Activated CD8-positive, alpha-beta memory T cell treated with anti-CD3 and anti-CD28 coated beads, Interleukin-2, amount 10 ng/mL, durations not matched to agents 7 days and 5 days (primary cell): ENCODE results near the gene ACOT8. TPM values are rescaled to one million over a fixed set of nuclear protein-coding genes. Genes with fewer than 3 reads are reported as not detected.

Experiments
- ATAC-seq: fragments of 150-1000 bp; cut with Tn5 transposase; one replicate; pipeline ENCODE4 v1.10.0; 2021; ENCODE audit warnings: moderate library complexity
- CTCF ChIA-PET: fragments of 350-600 bp; sonication (Branson Sonifier 250); formaldehyde crosslinking; loops from one replicate; lab custom pipeline; 2021; ENCODE audit warnings: antibody characterized with exemption; lab: Charles Lee
- DNase-seq: peaks from one replicate; pipeline ENCODE4 v3.0.0-alpha.2; 2020
- H3K27ac Mint-ChIP-seq: one replicate; pipeline ENCODE4 v1.8.0; 2021; ENCODE audit warnings: mild to moderate bottlenecking, mixed read lengths
- H3K27me3 Mint-ChIP-seq: one replicate; pipeline ENCODE4 v1.8.0; 2021; ENCODE audit warnings: mixed read lengths
- H3K36me3 Mint-ChIP-seq: one replicate; pipeline ENCODE4 v1.8.0; 2021; ENCODE audit warnings: mild to moderate bottlenecking, mixed read lengths
- H3K4me1 Mint-ChIP-seq: one replicate; pipeline ENCODE4 v1.8.0; 2021; ENCODE audit warnings: mixed read lengths
- H3K4me3 Mint-ChIP-seq: one replicate; pipeline ENCODE4 v1.8.0; 2021; ENCODE audit warnings: mild to moderate bottlenecking, moderate library complexity, mixed read lengths
- H3K9me3 Mint-ChIP-seq: one replicate; pipeline ENCODE4 v1.8.0; 2022; ENCODE audit warnings: low read depth, mixed read lengths
- total RNA-seq, 2 experiments: library from RNA; stranded (reverse); gene quantifications; one replicate each; pipeline ENCODE4 v1.2.3, GENCODE V29; 2021

Gene ACOT8
- total RNA-seq, 2 experiments from 2014 or later: 36.1 TPM

GRCh38 chr20:45859916-45860315, 2.7 kb upstream of the ACOT8 start:
- Mint-ChIP-seq H3K4me1 (peaks cover 42% of the 10 kb centered on the region), H3K27ac (no peak overlapping the region), H3K9me3 (no peaks in the 10 kb centered on the region), H3K36me3 (peaks cover 8% of the 10 kb centered on the region), H3K27me3 (no peaks in the 10 kb centered on the region), H3K4me3 (no peak overlapping the region)
- no peak for ATAC-seq
- DNase-seq: no peak
- CTCF ChIA-PET: no interaction called here

DNA sequence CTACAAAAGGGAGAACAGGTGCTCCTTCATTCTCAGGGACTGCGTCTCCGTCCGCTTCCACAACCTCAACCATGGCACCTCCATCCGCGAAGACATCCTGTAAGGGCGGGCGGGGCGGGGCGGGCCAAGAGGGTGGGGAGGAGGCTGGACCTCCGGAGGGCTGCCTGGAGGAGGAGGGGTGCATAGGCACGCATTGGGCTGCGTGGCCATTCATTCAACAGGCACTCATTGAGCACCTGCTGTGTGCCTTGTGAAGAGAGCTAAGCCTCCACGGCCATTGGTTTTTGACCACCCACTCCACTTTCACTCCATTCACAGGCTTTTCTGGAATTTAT, 657 bp upstream of the ACOT8 start:
- CTCF ChIA-PET: interaction anchor here (1.1 to 1.7 kb wide), 4 partner anchors 15 to 58 kb away, joined by 3 to 8 read pairs (median 3); partner anchors contain the start of gene UBE2C
- Mint-ChIP-seq H3K9me3 (no peaks in the 10 kb centered on the region), H3K27me3 (no peaks in the 10 kb centered on the region), H3K4me3 (peak overlapping the region; percentile 96), H3K36me3 (peaks cover 13% of the 10 kb centered on the region), H3K4me1 (peaks cover 45% of the 10 kb centered on the region), H3K27ac (peak overlapping the region; percentile 99)
- DNase-seq: peak; percentile 74
- peak; percentile 42 for ATAC-seq

DNA sequence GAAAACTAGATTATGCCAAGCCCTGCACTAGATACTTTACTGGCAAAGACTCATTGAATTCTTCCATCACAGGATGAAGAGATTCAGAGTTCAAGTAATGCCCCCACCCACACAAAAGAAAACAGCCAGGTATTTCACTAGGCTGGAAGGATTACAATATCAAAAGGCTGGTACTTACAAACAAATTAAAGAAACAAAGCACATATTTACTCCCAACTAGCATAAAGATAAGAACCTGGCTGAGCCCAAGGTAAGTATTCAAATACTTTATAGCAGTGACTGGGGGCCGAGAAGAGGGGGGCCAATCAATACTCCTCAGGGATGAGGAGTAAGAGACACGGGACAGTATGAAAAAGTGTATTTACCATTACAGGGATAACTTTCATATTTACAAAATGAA, 3.7 kb downstream of the ACOT8 start:
- H3K9me3 Mint-ChIP-seq: no peaks in the 10 kb centered on the region
- no peak overlapping the region for H3K27ac Mint-ChIP-seq
- no peak for ATAC-seq
- CTCF ChIA-PET: interaction anchor here (1.5 to 2.7 kb wide), 2 partner anchors 54 to 117 kb away, joined by 3 to 5 read pairs; no protein-coding TSS in a partner anchor
- no peak for DNase-seq
- peaks cover 19% of the 10 kb centered on the region for H3K36me3 Mint-ChIP-seq
- no peak overlapping the region for H3K4me3 Mint-ChIP-seq
- peaks cover 29% of the 10 kb centered on the region for H3K4me1 Mint-ChIP-seq
- H3K27me3 Mint-ChIP-seq: no peaks in the 10 kb centered on the region

GRCh38 chr20:45852326-45852725, 4.9 kb downstream of the ACOT8 start:
- Mint-ChIP-seq H3K27me3 (no peaks in the 10 kb centered on the region), H3K4me1 (peaks cover 19% of the 10 kb centered on the region), H3K36me3 (peaks cover 19% of the 10 kb centered on the region), H3K9me3 (no peaks in the 10 kb centered on the region), H3K4me3 (no peak overlapping the region), H3K27ac (no peak overlapping the region)
- CTCF ChIA-PET: interaction anchor here (0.8 to 1.8 kb wide), 5 partner anchors 18 to 160 kb away, joined by 3 to 5 read pairs (median 3); partner anchors contain the start of gene SNX21
- ATAC-seq: no peak
- no peak for DNase-seq

- CTCF ChIA-PET: interaction anchor here (1.0 to 1.8 kb wide), 5 partner anchors 17 to 118 kb away, joined by 3 to 5 read pairs (median 3); partner anchors contain the start of gene SNX21
- ATAC-seq: no peak
- peaks cover 15% of the 10 kb centered on the region for H3K4me1 Mint-ChIP-seq
- H3K4me3 Mint-ChIP-seq: no peak overlapping the region
- peaks cover 19% of the 10 kb centered on the region for H3K36me3 Mint-ChIP-seq
- no peak overlapping the region for H3K27ac Mint-ChIP-seq
- DNase-seq: no peak
- H3K27me3 Mint-ChIP-seq: no peaks in the 10 kb centered on the region
- H3K9me3 Mint-ChIP-seq: no peaks in the 10 kb centered on the region
Measured at GRCh38 chr20:45851501-45851900, 5.7 kb downstream of the ACOT8 start.

GRCh38 chr20:45850926-45851325, 6.3 kb downstream of the ACOT8 start:
- CTCF ChIA-PET: interaction anchor here (1.2 to 1.8 kb wide), 3 partner anchors 18 to 119 kb away, joined by 3 to 5 read pairs (median 3); partner anchors contain the start of gene SNX21
- Mint-ChIP-seq H3K4me1 (peaks cover 10% of the 10 kb centered on the region), H3K4me3 (no peak overlapping the region), H3K9me3 (no peaks in the 10 kb centered on the region), H3K27me3 (no peaks in the 10 kb centered on the region), H3K27ac (no peak overlapping the region), H3K36me3 (peaks cover 19% of the 10 kb centered on the region)
- no peak for DNase-seq
- ATAC-seq: no peak

GRCh38 chr20:45850238-45850637, 7.0 kb downstream of the ACOT8 start:
- Mint-ChIP-seq H3K27me3 (no peaks in the 10 kb centered on the region), H3K4me3 (no peak overlapping the region), H3K27ac (no peak overlapping the region), H3K9me3 (no peaks in the 10 kb centered on the region), H3K4me1 (peaks cover 6% of the 10 kb centered on the region), H3K36me3 (peaks cover 19% of the 10 kb centered on the region)
- CTCF ChIA-PET: no interaction called here
- DNase-seq: no peak
- no peak for ATAC-seq

GRCh38 chr20:45848969-45849582, 8.1 kb downstream of the ACOT8 start:
- ATAC-seq: no peak
- DNase-seq: no peak
- no peaks in the 10 kb centered on the region for H3K27me3 Mint-ChIP-seq
- no peaks in the 10 kb centered on the region for H3K4me1 Mint-ChIP-seq
- peaks cover 20% of the 10 kb centered on the region for H3K36me3 Mint-ChIP-seq
- no peaks in the 10 kb centered on the region for H3K9me3 Mint-ChIP-seq
- no peak overlapping the region for H3K27ac Mint-ChIP-seq
- CTCF ChIA-PET: interaction anchor here (1.0 kb wide), 1 partner anchor 20 kb away, joined by 3 read pairs; no protein-coding TSS in a partner anchor
- H3K4me3 Mint-ChIP-seq: no peak overlapping the region

DNA sequence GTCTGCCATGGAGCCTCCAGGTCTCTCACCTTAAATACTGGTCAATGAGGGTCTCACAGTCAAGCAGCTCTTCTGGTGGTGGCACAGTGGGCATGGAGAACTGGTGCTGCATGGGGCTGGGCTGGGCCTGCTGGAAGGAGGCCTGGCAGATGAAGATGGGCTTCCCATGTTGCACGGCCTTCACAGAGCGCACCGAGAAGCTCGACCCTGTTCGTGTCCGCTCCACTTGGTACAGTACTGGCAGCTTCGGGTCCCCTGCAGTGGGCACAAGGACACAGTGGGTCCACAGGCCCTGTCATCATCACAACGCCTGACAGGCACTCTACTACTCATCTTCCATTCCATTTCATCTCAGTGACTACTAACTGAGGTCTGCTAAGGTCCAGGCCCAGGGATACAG, 8.8 kb downstream of the ACOT8 start:
- H3K36me3 Mint-ChIP-seq: peaks cover 17% of the 10 kb centered on the region
- H3K4me3 Mint-ChIP-seq: no peak overlapping the region
- CTCF ChIA-PET: interaction anchor here (1.0 kb wide), 1 partner anchor 20 kb away, joined by 3 read pairs; no protein-coding TSS in a partner anchor
- DNase-seq (no peak), ATAC-seq (no peak)
- no peak overlapping the region for H3K27ac Mint-ChIP-seq
- no peaks in the 10 kb centered on the region for H3K9me3 Mint-ChIP-seq
- H3K4me1 Mint-ChIP-seq: no peaks in the 10 kb centered on the region
- H3K27me3 Mint-ChIP-seq: no peaks in the 10 kb centered on the region

- peaks cover 12% of the 10 kb centered on the region for H3K36me3 Mint-ChIP-seq
- ATAC-seq: no peak
- no peaks in the 10 kb centered on the region for H3K27me3 Mint-ChIP-seq
- H3K9me3 Mint-ChIP-seq: no peaks in the 10 kb centered on the region
- H3K27ac Mint-ChIP-seq: no peak overlapping the region
- H3K4me1 Mint-ChIP-seq: peaks cover 6% of the 10 kb centered on the region
- no peak for DNase-seq
- CTCF ChIA-PET: no interaction called here
- no peak overlapping the region for H3K4me3 Mint-ChIP-seq
Measured at GRCh38 chr20:45845452-45845851, 11.7 kb downstream of the ACOT8 start.

- CTCF ChIA-PET: interaction anchor here (1.5 kb wide), 1 partner anchor 17 kb away, joined by 3 read pairs; no protein-coding TSS in a partner anchor
- Mint-ChIP-seq H3K4me1 (peaks cover 6% of the 10 kb centered on the region), H3K27ac (no peak overlapping the region), H3K27me3 (no peaks in the 10 kb centered on the region), H3K36me3 (peaks cover 5% of the 10 kb centered on the region), H3K9me3 (no peaks in the 10 kb centered on the region), H3K4me3 (no peak overlapping the region)
- DNase-seq (no peak), ATAC-seq (no peak)
Measured at GRCh38 chr20:45843506-45843905, 13.7 kb downstream of the ACOT8 start.

DNA sequence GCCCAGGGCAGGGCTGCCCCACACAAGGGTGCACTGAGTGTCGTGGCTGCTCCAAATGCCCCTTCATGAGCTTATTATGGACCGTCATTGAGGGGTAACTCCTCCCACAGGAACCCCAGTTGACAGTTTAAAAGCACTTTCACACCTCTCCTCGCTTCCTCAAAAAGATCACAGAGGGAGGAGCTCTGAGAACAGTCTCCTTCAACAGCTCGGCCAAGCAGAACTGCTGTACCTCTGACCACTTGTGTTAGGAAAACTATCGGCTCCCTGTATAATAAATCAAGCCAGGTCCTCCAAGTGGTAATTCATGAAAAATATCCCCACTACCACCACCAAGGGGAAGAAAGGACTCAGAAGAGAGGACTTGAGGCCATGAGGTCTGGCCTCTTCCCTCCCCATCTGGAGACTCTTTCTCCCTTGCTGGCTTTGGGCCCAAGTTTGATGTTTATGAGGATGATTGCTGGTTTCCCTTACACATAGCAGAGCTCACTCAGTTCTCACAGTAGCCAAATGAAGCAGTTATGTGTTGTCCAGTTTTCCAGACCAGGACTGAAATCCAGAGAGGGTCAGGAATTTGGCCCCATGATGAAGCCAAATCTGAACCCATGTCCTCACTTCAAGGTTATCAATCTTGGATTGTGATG, 14.9 kb downstream of the ACOT8 start:
- ATAC-seq: peak; percentile 33
- Mint-ChIP-seq H3K36me3 (peaks cover 5% of the 10 kb centered on the region), H3K9me3 (no peaks in the 10 kb centered on the region), H3K4me1 (peaks cover 6% of the 10 kb centered on the region), H3K27ac (peak overlapping the region; percentile 38), H3K4me3 (no peak overlapping the region), H3K27me3 (no peaks in the 10 kb centered on the region)
- CTCF ChIA-PET: interaction anchor here (1.0 to 1.5 kb wide), 2 partner anchors 16 to 19 kb away, joined by 3 to 4 read pairs; no protein-coding TSS in a partner anchor
- DNase-seq: no peak

DNA sequence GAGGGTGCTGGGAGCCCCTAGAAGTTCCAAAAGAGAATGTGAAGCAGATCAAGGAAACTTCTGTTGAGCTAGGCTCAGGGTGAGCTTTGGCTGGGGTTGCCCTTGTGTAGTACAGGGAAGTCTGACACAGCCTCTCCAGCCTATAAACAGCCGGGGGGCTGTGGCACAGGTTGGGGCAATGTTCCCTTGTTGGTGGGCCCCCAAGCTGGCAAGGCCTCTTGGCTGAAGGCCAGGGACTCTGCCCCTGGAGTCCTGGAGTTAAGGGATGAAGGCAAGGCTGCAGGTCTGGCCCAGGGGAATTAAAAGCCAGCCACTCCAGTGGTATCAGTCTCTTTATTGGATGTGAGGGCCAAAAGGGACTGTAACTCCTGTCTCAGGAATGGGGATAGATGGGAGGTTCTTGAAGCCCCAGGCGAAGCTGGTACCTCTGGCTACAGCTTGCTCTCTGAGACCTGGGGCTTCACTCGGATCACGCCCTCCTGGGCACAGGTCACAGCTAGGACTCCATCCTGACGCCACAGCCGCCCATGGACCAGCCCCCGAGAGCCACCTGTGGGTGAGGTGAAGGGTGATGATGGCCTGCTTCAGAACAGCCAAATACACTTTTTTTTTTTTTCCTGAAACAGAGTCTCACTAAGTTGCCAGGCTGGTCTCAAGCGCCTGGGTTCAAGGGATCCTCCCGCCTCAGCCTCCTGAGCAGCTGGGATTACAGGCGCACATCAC, 15.6 kb downstream of the ACOT8 start:
- H3K36me3 Mint-ChIP-seq: peaks cover 6% of the 10 kb centered on the region
- H3K4me1 Mint-ChIP-seq: peaks cover 6% of the 10 kb centered on the region
- no peak overlapping the region for H3K27ac Mint-ChIP-seq
- ATAC-seq: no peak
- CTCF ChIA-PET: interaction anchor here (1.0 kb wide), 1 partner anchor 111 kb away, joined by 3 read pairs; no protein-coding TSS in a partner anchor
- H3K4me3 Mint-ChIP-seq: no peak overlapping the region
- no peaks in the 10 kb centered on the region for H3K27me3 Mint-ChIP-seq
- H3K9me3 Mint-ChIP-seq: no peaks in the 10 kb centered on the region
- no peak for DNase-seq
